RWPE2 (cell line): ENCODE results near the gene KCNJ5.

Experiments
- ATAC-seq: fragments of 200-7000 bp; cut with Tn5 transposase; 3 replicates; pipeline ENCODE4 v1.9.1; 2021; ENCODE audit warnings: low read depth
- DNase-seq: peaks from one replicate; pipeline ENCODE4 v3.0.0-alpha.2; 2020; ENCODE audit warnings: low spot score
- H3K27ac ChIP-seq: fragments of 450-650 bp; 2 replicates; pipeline ENCODE4 v1.5.1; 2017; ENCODE audit warnings: mild to moderate bottlenecking; ENCODE audit not compliant: poor library complexity, severe bottlenecking
- H3K27me3 ChIP-seq: fragments of 250-450 bp; sonication (Bioruptor Pico); 2 replicates; pipeline ENCODE4 v1.5.1; 2021; ENCODE audit warnings: mild to moderate bottlenecking, moderate library complexity; ENCODE audit not compliant: insufficient read depth, poor library complexity, severe bottlenecking
- H3K36me3 ChIP-seq: fragments of 250-450 bp; sonication (Bioruptor Pico); 2 replicates; pipeline ENCODE4 v1.5.1; 2020; ENCODE audit warnings: low read depth, mild to moderate bottlenecking, moderate library complexity
- H3K4me1 ChIP-seq: fragments of 250-450 bp; sonication (Bioruptor Pico); 2 replicates; pipeline ENCODE4 v1.5.1; 2021; ENCODE audit warnings: mild to moderate bottlenecking, moderate library complexity; ENCODE audit not compliant: insufficient read depth, poor library complexity, severe bottlenecking
- H3K4me3 ChIP-seq: fragments of 250-450 bp; sonication (Bioruptor Pico); 2 replicates; pipeline ENCODE4 v1.5.1; 2021; ENCODE audit warnings: mild to moderate bottlenecking, moderate library complexity; ENCODE audit not compliant: severe bottlenecking
- H3K9me3 ChIP-seq: fragments of 250-450 bp; sonication (Bioruptor Pico); 2 replicates; pipeline ENCODE4 v1.5.1; 2021; ENCODE audit warnings: mild to moderate bottlenecking, moderate library complexity; ENCODE audit not compliant: severe bottlenecking
- CTCF ChIP-seq: fragments of 450-650 bp; IDR thresholded peaks from one replicate; pipeline ENCODE4 v1.5.1; 2017; ENCODE audit warnings: mild to moderate bottlenecking, moderate library complexity; ENCODE audit not compliant: poor library complexity, severe bottlenecking

The KCNJ5 gene

DNA sequence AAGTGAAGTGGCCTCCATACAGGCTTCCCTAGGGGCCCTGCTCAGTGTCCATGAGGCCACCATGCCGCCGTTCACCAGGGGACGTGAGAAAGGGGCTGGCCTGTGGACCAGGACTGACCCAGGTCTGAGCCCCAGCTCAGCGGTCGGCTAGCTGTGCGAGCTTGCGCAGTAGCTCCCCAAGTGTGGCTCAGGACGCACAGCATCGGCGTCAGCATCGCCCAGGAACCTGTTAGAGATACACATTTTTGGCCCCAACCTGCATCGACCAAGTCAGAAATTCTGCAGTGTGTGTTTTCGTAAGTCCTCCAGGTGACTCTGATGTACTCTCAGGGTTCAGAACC, 51.1 kb downstream of the KCNJ5 start:
- no peak overlapping the region for H3K4me3 ChIP-seq
- ATAC-seq (no peak), DNase-seq (no peak)
- H3K9me3 ChIP-seq, result no peaks in the 10 kb centered on the region
- H3K4me1 ChIP-seq, result peaks cover 26% of the 10 kb centered on the region
- H3K27ac ChIP-seq, result peak overlapping the region; percentile 56
- H3K36me3 ChIP-seq, result no peaks in the 10 kb centered on the region
- no peaks in the 10 kb centered on the region for H3K27me3 ChIP-seq
- no peak for TF ChIP-seq CTCF

DNA sequence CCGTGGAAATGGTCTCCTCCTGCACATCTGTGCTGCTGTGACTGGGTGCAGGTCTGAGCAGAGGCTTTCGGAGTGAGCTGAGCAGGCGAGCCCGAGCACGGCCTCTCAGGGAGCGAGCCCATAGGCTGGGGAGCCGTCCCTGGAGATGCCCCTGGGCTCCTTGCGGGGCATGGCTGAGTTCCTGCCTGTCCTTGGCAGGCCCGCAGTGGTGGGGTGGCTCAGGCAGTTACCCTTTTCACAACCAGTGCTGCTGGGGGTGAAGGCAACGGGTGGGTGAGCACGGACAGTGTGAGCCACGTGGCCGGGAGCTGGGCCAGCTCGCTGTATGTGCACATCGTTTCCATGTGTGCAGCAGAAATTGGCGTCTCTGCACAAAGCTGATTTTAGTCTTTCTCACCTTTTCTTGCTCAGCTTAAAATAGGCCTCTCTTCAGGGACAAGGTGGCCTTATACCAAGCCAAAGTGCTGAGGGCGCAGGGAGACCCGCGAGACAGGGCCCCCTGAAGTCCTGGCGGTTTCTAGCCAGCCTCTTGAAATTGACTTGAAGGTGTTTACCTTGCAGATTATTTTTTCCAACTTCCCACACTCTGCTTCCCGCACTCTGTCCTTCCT, 51.8 kb downstream of the KCNJ5 start, which contains the start of gene TP53AIP1:
Gene TP53AIP1 (minus strand): TSS at position 55 of the 611 bp plus-strand sequence. CDS start 5,053 bp downstream, outside the sequence.
- Histone ChIP-seq H3K27ac (peak within 1 kb of the TSS; percentile 56), H3K9me3 (no peaks in the 10 kb centered on the region), H3K4me3 (no peak within 1 kb of the TSS), H3K27me3 (no peaks in the 10 kb centered on the region), H3K4me1 (peaks cover 26% of the 10 kb centered on the region), H3K36me3 (no peaks in the 10 kb centered on the region)
- ATAC-seq (no peak), DNase-seq (no peak)
- TF ChIP-seq CTCF, result no peak

DNA sequence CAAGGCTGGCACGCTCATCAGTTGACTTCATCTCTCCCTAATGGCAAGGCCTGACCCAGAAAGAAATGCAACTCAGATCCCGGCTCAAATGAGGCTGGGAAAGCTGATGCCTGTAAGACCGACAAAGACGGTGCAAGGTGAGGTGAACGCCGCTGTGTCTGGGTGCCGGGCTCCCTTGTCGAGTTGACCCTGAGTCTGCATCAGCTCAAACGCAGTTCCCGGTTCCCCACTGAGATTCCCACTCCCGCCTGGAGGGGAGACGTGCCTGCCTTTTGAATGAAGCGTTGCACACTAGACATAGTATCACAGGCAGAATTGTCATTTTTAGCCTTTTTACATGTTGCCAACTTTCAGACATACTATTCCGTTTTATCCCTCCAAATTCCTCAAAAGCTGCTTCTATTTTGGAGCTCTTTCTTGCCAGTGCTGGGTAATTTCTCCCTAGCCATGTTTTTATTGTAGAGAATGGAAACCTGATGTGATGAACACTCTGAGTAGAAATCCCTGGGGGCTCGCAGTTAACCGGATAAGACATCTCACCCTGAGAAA, 52.3 kb downstream of the KCNJ5 start:
- Histone ChIP-seq H3K4me1 (peaks cover 26% of the 10 kb centered on the region), H3K27me3 (no peaks in the 10 kb centered on the region), H3K9me3 (no peaks in the 10 kb centered on the region), H3K27ac (no peak overlapping the region), H3K36me3 (no peaks in the 10 kb centered on the region), H3K4me3 (no peak overlapping the region)
- DNase-seq (no peak), ATAC-seq (no peak)
- no peak for TF ChIP-seq CTCF

GRCh38 chr11:128946648-128947047, 55.5 kb downstream of the KCNJ5 start:
- ATAC-seq, result no peak
- TF ChIP-seq CTCF, result no peak
- H3K4me3 ChIP-seq, result no peak overlapping the region
- DNase-seq, result no peak
- H3K27ac ChIP-seq, result no peak overlapping the region
- peaks cover 6% of the 10 kb centered on the region for H3K4me1 ChIP-seq
- H3K9me3 ChIP-seq, result no peaks in the 10 kb centered on the region
- no peaks in the 10 kb centered on the region for H3K36me3 ChIP-seq
- H3K27me3 ChIP-seq, result no peaks in the 10 kb centered on the region

DNA sequence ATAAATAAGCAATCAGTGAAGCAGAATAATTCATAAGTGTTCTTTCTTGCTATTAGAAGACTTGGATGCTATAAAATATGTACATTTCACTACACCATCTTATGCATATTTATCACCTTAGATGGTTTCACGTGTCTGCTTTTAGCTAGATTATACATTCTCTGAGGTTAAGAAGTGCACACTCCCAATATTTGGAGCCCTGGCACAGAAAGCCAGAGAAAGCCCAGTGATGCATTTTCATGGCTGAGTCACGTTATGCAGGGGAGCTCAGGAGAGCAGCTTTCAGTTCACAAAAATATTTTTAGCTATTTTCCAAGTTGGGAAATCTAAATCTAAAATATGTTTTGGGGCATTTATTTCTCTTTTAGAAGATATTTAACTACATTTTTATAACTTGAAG, 56.6 kb downstream of the KCNJ5 start:
- H3K9me3 ChIP-seq, result no peaks in the 10 kb centered on the region
- DNase-seq, result no peak

More for the DNA sequence above, 56.6 kb downstream of the KCNJ5 start:
- no peak for TF ChIP-seq CTCF
- Histone ChIP-seq H3K4me1 (no peaks in the 10 kb centered on the region), H3K27me3 (no peaks in the 10 kb centered on the region), H3K4me3 (no peak overlapping the region), H3K36me3 (no peaks in the 10 kb centered on the region), H3K27ac (no peak overlapping the region)
- no peak for ATAC-seq
